Naive thymus-derived CD4-positive, alpha-beta T cell (primary cell): Measurements from ENCODE around the gene ZDHHC14. TPM values are rescaled to one million over a fixed set of nuclear protein-coding genes. Genes with fewer than 3 reads are reported as not detected.

Experiments used
- ATAC-seq: fragments of 150-1000 bp; cut with Tn5 transposase; 2 replicates; pipeline ENCODE4 v1.10.0; 2021; ENCODE audit warnings: mild to moderate bottlenecking, moderate library complexity
- CTCF ChIA-PET: fragments of 350-600 bp; sonication (Branson Sonifier 250); formaldehyde crosslinking; loops from one replicate; lab custom pipeline; 2021; ENCODE audit warnings: antibody characterized with exemption; lab: Charles Lee
- POLR2A ChIA-PET: fragments of 350-600 bp; sonication (Branson Sonifier 250); formaldehyde crosslinking; loops from one replicate; lab custom pipeline; 2021; ENCODE audit warnings: antibody characterized with exemption, inconsistent platforms; lab: Charles Lee
- DNase-seq, 9 donors: peaks; one replicate each; pipeline versions ENCODE4 v3.0.0 to v3.0.0-alpha.2; 2020 to 2022; ENCODE audit warnings: mixed read lengths in 1 of 9
- H3K27ac ChIP-seq: one replicate; pipeline ENCODE4 v1.7.0; 2013; ENCODE audit warnings: mild to moderate bottlenecking, low read depth, low read length, moderate library complexity
- H3K27me3 ChIP-seq, 2 donors: one replicate each; pipeline ENCODE4 v1.7.0; 2013; ENCODE audit warnings: low read length in 2 of 2, mild to moderate bottlenecking in 2 of 2, moderate library complexity in 2 of 2; ENCODE audit not compliant: control insufficient read depth in 2 of 2, insufficient read depth in 2 of 2
- H3K36me3 ChIP-seq, 3 experiments: 1 replicate in 2 of 3; 2 replicates in 1 of 3; pipeline ENCODE4 v1.7.0; 2013; ENCODE audit warnings: low read length in 3 of 3, mild to moderate bottlenecking in 3 of 3, moderate library complexity in 1 of 3; ENCODE audit not compliant: insufficient read depth in 3 of 3, control insufficient read depth in 2 of 3
- H3K4me1 ChIP-seq, 2 donors: one replicate each; pipeline ENCODE4 v1.7.0; 2013; ENCODE audit warnings: low read length in 2 of 2, mild to moderate bottlenecking in 2 of 2, moderate library complexity in 1 of 2; ENCODE audit not compliant: control insufficient read depth in 2 of 2, insufficient read depth in 2 of 2
- H3K4me3 ChIP-seq: 2 replicates; pipeline ENCODE4 v1.7.0; 2013; ENCODE audit warnings: mild to moderate bottlenecking, low read length
- H3K9me3 ChIP-seq, 3 experiments: 1 replicate in 2 of 3; 2 replicates in 1 of 3; pipeline ENCODE4 v1.7.0; 2013; ENCODE audit warnings: low read length in 3 of 3; ENCODE audit not compliant: control insufficient read depth in 2 of 3
- H3K27ac Mint-ChIP-seq, 9 donors: one replicate each; pipeline ENCODE4 v1.8.0; 2020 to 2022; ENCODE audit warnings: mixed read lengths in 9 of 9, mild to moderate bottlenecking in 8 of 9, moderate library complexity in 5 of 9, inconsistent platforms in 2 of 9
- H3K27me3 Mint-ChIP-seq, 5 donors: one replicate each; pipeline ENCODE4 v1.8.0; 2021 to 2022; ENCODE audit warnings: mixed read lengths in 5 of 5, mild to moderate bottlenecking in 1 of 5
- H3K36me3 Mint-ChIP-seq, 5 donors: one replicate each; pipeline ENCODE4 v1.8.0; 2020 to 2022; ENCODE audit warnings: mixed read lengths in 5 of 5, mild to moderate bottlenecking in 3 of 5, inconsistent platforms in 1 of 5
- H3K4me1 Mint-ChIP-seq, 7 donors: one replicate each; pipeline ENCODE4 v1.8.0; 2020 to 2022; ENCODE audit warnings: mixed read lengths in 7 of 7, mild to moderate bottlenecking in 3 of 7, inconsistent platforms in 1 of 7
- H3K4me3 Mint-ChIP-seq, 10 donors: one replicate each; pipeline ENCODE4 v1.8.0; 2020 to 2022; ENCODE audit warnings: mild to moderate bottlenecking in 10 of 10, mixed read lengths in 10 of 10, moderate library complexity in 6 of 10, inconsistent platforms in 2 of 10
- H3K9me3 Mint-ChIP-seq, 11 donors: one replicate each; pipeline ENCODE4 v1.8.0; 2020 to 2022; ENCODE audit warnings: mixed read lengths in 11 of 11, mild to moderate bottlenecking in 4 of 11, inconsistent platforms in 1 of 11, moderate library complexity in 1 of 11
- intact Hi-C, 2 donors: fragments of 100-400 bp; cut with micrococcal nuclease; formaldehyde crosslinking; loops; one replicate each; pipeline ENCODE4 v1.15.1; 2023
- polyA plus RNA-seq, 2 donors: library from polyadenylated mRNA; unstranded; fragments of 300-500 nt; fragmentation: Illumina TruSeq; gene quantifications; one replicate each; pipeline ENCODE4 v1.2.3, GENCODE V29; 2021
- total RNA-seq, 6 experiments: library from RNA in 5 of 6; stranded (reverse) in 5 of 6; gene quantifications; 1 replicate in 5 of 6; 2 replicates in 1 of 6; pipeline ENCODE4 v1.2.3 and lab custom pipeline; 2021 to 2026

ZDHHC14 gene
- total and polyA plus RNA-seq, 7 experiments from 2014 or later, result 0.13 to 18.2 (median 0.95) TPM

- Mint-ChIP-seq H3K9me3 (no peaks in the 10 kb centered on the region), H3K36me3 (peaks cover 0 to 11% (median 0%) of the 10 kb centered on the region in 5 donors), H3K4me1 (peaks cover 0 to 6% (median 4%) of the 10 kb centered on the region in 7 donors), H3K27me3 (no peaks in the 10 kb centered on the region), H3K27ac (no peak overlapping the region), H3K4me3 (no peak overlapping the region)
- Histone ChIP-seq H3K36me3 (no peaks in the 10 kb centered on the region), H3K4me3 (no peak overlapping the region), H3K27me3 (no peaks in the 10 kb centered on the region), H3K9me3 (no peaks in the 10 kb centered on the region), H3K4me1 (no peaks in the 10 kb centered on the region), H3K27ac (no peak overlapping the region)
- intact Hi-C loops, result no loop called here
- ChIA-PET POLR2A (no interaction called here), CTCF (no interaction called here)
- no peak for DNase-seq
- ATAC-seq, result no peak
Measured at GRCh38 chr6:157661652-157662051, 280.7 kb downstream of the ZDHHC14 start.

GRCh38 chr6:157663261-157663660, 282.3 kb downstream of the ZDHHC14 start:
- Histone ChIP-seq H3K9me3 (no peaks in the 10 kb centered on the region), H3K4me1 (no peaks in the 10 kb centered on the region), H3K27ac (no peak overlapping the region), H3K36me3 (no peaks in the 10 kb centered on the region), H3K27me3 (no peaks in the 10 kb centered on the region), H3K4me3 (no peak overlapping the region)
- no peak for DNase-seq
- Mint-ChIP-seq H3K9me3 (peaks cover 0 to 1% (median 0%) of the 10 kb centered on the region in 11 donors), H3K4me1 (peaks cover 5 to 13% (median 9%) of the 10 kb centered on the region in 7 donors), H3K4me3 (no peak overlapping the region), H3K36me3 (peaks cover 0 to 14% (median 0%) of the 10 kb centered on the region in 5 donors), H3K27ac (no peak overlapping the region), H3K27me3 (peaks cover 0 to 5% (median 0%) of the 10 kb centered on the region in 5 donors)
- POLR2A ChIA-PET, result interaction anchor here (1.2 kb wide), 1 partner anchor 8 kb away, joined by 3 read pairs; no protein-coding TSS in a partner anchor
- ATAC-seq, result no peak
- CTCF ChIA-PET, result no interaction called here
- intact Hi-C loops, result no loop called here

- DNase-seq (no peak), ATAC-seq (no peak)
- H3K27ac ChIP-seq, result no peak overlapping the region
- H3K9me3 ChIP-seq, result no peaks in the 10 kb centered on the region
- H3K36me3 ChIP-seq, result no peaks in the 10 kb centered on the region
- ChIA-PET POLR2A (no interaction called here), CTCF (interaction anchor here (0.7 to 1.3 kb wide), 2 partner anchors 209 to 241 kb away, joined by 3 read pairs; no protein-coding TSS in a partner anchor)
- Mint-ChIP-seq H3K27me3 (peaks cover 0 to 6% (median 0%) of the 10 kb centered on the region in 5 donors), H3K27ac (no peak overlapping the region), H3K9me3 (peaks cover 0 to 1% (median 0%) of the 10 kb centered on the region in 11 donors), H3K4me3 (no peak overlapping the region), H3K4me1 (peaks cover 7 to 20% (median 16%) of the 10 kb centered on the region in 7 donors), H3K36me3 (peaks cover 0 to 6% (median 0%) of the 10 kb centered on the region in 5 donors)
- no peak overlapping the region for H3K4me3 ChIP-seq
- peaks cover 0 to 7% of the 10 kb centered on the region in 2 donors for H3K4me1 ChIP-seq
- H3K27me3 ChIP-seq, result no peaks in the 10 kb centered on the region
- intact Hi-C loops, result loop anchor here (5.0 kb wide), 5 partner anchors 68 to 362 kb away; partner anchors contain the start of gene ZDHHC14 (in 1 of the 2)
Measured at GRCh38 chr6:157665180-157665579, 284.2 kb downstream of the ZDHHC14 start.

- CTCF ChIA-PET, result interaction anchor here (0.5 to 2.7 kb wide), 11 partner anchors 9 to 352 kb away, joined by 3 to 16 read pairs (median 3); no protein-coding TSS in a partner anchor
- ATAC-seq (no peak), DNase-seq (peak in 1 of 9 donors; percentile 5)
- Mint-ChIP-seq H3K36me3 (peaks cover 0 to 5% (median 0%) of the 10 kb centered on the region in 5 donors), H3K4me3 (no peak overlapping the region), H3K27me3 (peaks cover 0 to 6% (median 0%) of the 10 kb centered on the region in 5 donors), H3K4me1 (peaks cover 7 to 31% (median 23%) of the 10 kb centered on the region in 7 donors), H3K9me3 (peaks cover 0 to 1% (median 0%) of the 10 kb centered on the region in 11 donors), H3K27ac (no peak overlapping the region)
- H3K27me3 ChIP-seq, result no peaks in the 10 kb centered on the region
- no peak overlapping the region for H3K4me3 ChIP-seq
- H3K27ac ChIP-seq, result no peak overlapping the region
- POLR2A ChIA-PET, result interaction anchor here (0.6 to 0.8 kb wide), 2 partner anchors 158 to 348 kb away, joined by 3 read pairs; no protein-coding TSS in a partner anchor
- peaks cover 0 to 15% of the 10 kb centered on the region in 2 donors for H3K4me1 ChIP-seq
- H3K36me3 ChIP-seq, result no peaks in the 10 kb centered on the region
- intact Hi-C loops, result loop anchor here (1.0 to 5.0 kb wide), 11 partner anchors 69 to 466 kb away; partner anchors contain the start of gene ZDHHC14 (in 2 of the 2)
- H3K9me3 ChIP-seq, result no peaks in the 10 kb centered on the region
Measured at GRCh38 chr6:157666729-157667128, 285.7 kb downstream of the ZDHHC14 start.

- Mint-ChIP-seq H3K36me3 (peaks cover 0 to 5% (median 0%) of the 10 kb centered on the region in 5 donors), H3K27ac (peak overlapping the region in 7 of 9 donors; percentile 4 to 38 (median 19)), H3K9me3 (peaks cover 0 to 1% (median 0%) of the 10 kb centered on the region in 11 donors), H3K27me3 (peaks cover 0 to 6% (median 0%) of the 10 kb centered on the region in 5 donors), H3K4me1 (peaks cover 7 to 31% (median 23%) of the 10 kb centered on the region in 7 donors), H3K4me3 (peak overlapping the region in 4 of 10 donors; percentile 1 to 35 (median 10))
- DNase-seq (peak in 8 of 9 donors; percentile 28 to 67 (median 54)), ATAC-seq (peak; percentile 83)
- no peak overlapping the region for H3K4me3 ChIP-seq
- POLR2A ChIA-PET, result interaction anchor here (0.6 kb wide), 2 partner anchors 286 to 349 kb away, joined by 3 read pairs; no protein-coding TSS in a partner anchor
- peaks cover 0 to 15% of the 10 kb centered on the region in 2 donors for H3K4me1 ChIP-seq
- no peak overlapping the region for H3K27ac ChIP-seq
- CTCF ChIA-PET, result interaction anchor here (0.5 to 2.7 kb wide), 14 partner anchors 9 to 957 kb away, joined by 3 to 16 read pairs (median 3); no protein-coding TSS in a partner anchor
- intact Hi-C loops, result loop anchor here (1.0 to 5.0 kb wide), 11 partner anchors 70 to 465 kb away; partner anchors contain the start of gene ZDHHC14 (in 2 of the 2)
- no peaks in the 10 kb centered on the region for H3K27me3 ChIP-seq
- H3K9me3 ChIP-seq, result no peaks in the 10 kb centered on the region
- H3K36me3 ChIP-seq, result no peaks in the 10 kb centered on the region
Measured at GRCh38 chr6:157667211-157668008, 286.4 kb downstream of the ZDHHC14 start.

- DNase-seq (no peak), ATAC-seq (no peak)
- Mint-ChIP-seq H3K27me3 (peaks cover 0 to 6% (median 0%) of the 10 kb centered on the region in 5 donors), H3K9me3 (peaks cover 0 to 1% (median 0%) of the 10 kb centered on the region in 11 donors), H3K4me1 (peaks cover 7 to 31% (median 23%) of the 10 kb centered on the region in 7 donors), H3K27ac (no peak overlapping the region), H3K36me3 (peaks cover 0 to 5% (median 0%) of the 10 kb centered on the region in 5 donors), H3K4me3 (no peak overlapping the region)
- H3K27me3 ChIP-seq, result no peaks in the 10 kb centered on the region
- no peaks in the 10 kb centered on the region for H3K9me3 ChIP-seq
- peaks cover 0 to 15% of the 10 kb centered on the region in 2 donors for H3K4me1 ChIP-seq
- H3K27ac ChIP-seq, result no peak overlapping the region
- POLR2A ChIA-PET, result interaction anchor here (0.6 kb wide), 1 partner anchor 285 kb away, joined by 3 read pairs; no protein-coding TSS in a partner anchor
- no peaks in the 10 kb centered on the region for H3K36me3 ChIP-seq
- no peak overlapping the region for H3K4me3 ChIP-seq
- intact Hi-C loops, result loop anchor here (5.0 kb wide), 5 partner anchors 71 to 359 kb away; partner anchors contain the start of gene ZDHHC14 (in 1 of the 2)
- CTCF ChIA-PET, result interaction anchor here (0.6 to 2.7 kb wide), 8 partner anchors 12 to 354 kb away, joined by 3 to 16 read pairs (median 4); no protein-coding TSS in a partner anchor
Measured at GRCh38 chr6:157668009-157668401, 287.0 kb downstream of the ZDHHC14 start.
